ENCODE data around the gene DDX52.

DNA sequence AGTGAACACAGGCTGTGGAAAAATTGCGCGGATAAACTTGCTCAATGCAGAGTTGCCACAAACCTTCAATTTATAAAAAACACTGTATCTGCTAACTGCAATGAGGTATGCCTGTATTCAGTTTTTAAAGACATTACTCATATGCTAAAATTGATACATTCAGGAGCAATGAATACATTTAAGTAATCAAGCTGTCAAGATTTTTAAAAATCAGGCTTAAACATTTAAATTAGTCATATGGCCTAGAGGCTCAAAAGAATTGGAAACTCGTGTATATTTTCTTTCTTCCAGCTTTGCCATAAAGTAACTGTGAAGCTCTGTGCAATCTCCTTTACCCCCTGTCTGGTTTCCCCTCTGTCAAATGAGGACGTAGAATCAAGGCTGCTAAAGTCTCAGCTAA lies 38.2 kb downstream of the DDX52 start:
- TF ChIP-seq POLR2AphosphoS5 (IDR thresholded peaks at IDR 0.05), result no peak
- TF ChIP-seq, protein P1, sequence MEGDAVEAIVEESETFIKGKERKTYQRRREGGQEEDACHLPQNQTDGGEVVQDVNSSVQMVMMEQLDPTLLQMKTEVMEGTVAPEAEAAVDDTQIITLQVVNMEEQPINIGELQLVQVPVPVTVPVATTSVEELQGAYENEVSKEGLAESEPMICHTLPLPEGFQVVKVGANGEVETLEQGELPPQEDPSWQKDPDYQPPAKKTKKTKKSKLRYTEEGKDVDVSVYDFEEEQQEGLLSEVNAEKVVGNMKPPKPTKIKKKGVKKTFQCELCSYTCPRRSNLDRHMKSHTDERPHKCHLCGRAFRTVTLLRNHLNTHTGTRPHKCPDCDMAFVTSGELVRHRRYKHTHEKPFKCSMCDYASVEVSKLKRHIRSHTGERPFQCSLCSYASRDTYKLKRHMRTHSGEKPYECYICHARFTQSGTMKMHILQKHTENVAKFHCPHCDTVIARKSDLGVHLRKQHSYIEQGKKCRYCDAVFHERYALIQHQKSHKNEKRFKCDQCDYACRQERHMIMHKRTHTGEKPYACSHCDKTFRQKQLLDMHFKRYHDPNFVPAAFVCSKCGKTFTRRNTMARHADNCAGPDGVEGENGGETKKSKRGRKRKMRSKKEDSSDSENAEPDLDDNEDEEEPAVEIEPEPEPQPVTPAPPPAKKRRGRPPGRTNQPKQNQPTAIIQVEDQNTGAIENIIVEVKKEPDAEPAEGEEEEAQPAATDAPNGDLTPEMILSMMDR (IDR thresholded peaks at IDR 0.05), result no peak
